ENCODE measurements around the gene APBB2.
"Not testable (repeated sequence)": the region's sequence is repeated elsewhere in the genome, so short reads cannot be mapped to it uniquely, and the experiment has no call there.

The APBB2 gene

DNA sequence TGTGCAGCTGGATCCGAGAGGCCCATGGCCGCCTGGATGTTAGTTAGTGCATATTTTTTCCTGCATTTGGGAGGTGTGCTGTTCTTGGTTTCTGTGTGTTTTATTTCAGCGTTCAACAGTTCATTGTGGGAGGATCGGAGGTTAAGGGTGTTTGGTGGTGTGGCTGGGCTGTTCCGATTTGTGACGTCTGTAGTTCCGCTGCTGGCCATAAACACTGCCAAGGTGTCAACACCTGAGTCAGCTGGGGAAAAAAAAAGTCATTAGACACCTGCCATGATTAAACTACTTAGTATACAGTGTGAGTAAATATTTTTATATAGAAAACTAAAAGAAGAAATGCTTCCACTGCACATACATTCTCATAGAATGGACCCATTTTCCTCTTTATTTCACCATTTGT, 200.2 kb downstream of the APBB2 start:
- DNase-seq (ENCODE audit: low spot score) = no peak

- DNase-seq (ENCODE audit: low spot score) = no peak
Measured at GRCh38 chr4:41013746-41014145, 200.6 kb downstream of the APBB2 start.

DNA sequence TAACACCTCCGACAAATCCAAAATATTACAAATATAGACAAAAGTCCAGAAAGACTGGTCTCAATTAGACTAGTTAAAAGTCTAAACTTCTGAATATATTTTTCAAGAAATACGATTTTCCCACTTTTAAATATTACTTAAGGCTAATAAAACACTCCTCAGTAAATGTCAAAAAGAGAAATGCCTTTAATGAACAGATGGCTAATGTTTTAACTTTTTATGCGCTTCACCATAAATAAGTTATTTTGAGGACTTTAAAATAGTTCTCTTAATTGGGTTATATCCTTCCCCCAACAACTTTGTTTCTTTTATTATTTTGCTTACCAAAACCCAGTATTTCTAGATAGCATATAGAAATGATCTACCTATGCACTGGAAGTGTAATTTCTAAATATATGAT, 201.4 kb downstream of the APBB2 start:
- DNase-seq (ENCODE audit: low spot score) = no peak

GRCh38 chr4:41012293-41012692, 202.0 kb downstream of the APBB2 start:
- DNase-seq (ENCODE audit: low spot score) = no peak

DNA sequence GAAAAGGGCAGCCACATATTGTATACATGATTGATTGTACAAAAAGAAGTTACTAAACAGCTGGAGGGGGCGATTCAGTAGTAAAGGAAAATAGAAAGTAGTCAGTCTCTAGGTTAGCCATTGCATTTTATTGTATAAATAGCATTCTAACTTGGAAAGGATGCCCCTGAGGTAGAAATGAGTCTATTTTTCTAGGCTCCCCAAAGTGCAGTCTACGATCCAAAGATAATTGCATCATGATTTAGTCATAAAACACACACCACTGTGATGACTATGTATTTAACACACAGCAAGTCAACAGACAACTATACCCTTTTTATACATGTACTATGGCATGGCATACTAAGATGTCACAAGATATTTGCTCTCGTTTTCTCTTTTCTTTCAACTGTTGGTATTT, 204.9 kb downstream of the APBB2 start:
- no peak for DNase-seq (ENCODE audit: low spot score)

GRCh38 chr4:41006141-41006540, 208.2 kb downstream of the APBB2 start:
- DNase-seq (ENCODE audit: low spot score) = no peak

DNA sequence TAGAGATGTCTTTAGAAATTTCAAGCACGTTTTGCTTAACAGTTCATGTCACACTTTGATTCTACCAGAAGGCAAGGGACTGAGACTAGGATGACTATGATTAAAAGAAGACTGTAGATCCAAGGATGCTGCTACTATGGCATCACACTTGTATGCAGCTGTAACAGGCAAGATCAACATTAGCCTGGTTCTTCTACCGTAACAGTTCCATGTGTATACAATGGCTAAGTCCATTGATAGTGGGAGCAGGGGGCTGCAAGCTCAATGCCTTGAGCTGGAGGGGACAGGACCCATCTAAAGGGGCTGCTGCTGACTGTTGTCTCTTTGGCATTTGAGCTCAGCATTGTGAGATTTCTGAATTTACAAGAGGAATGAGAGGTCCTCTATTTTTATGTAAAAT, 212.0 kb downstream of the APBB2 start:
- no peak for DNase-seq (ENCODE audit: low spot score)

DNA sequence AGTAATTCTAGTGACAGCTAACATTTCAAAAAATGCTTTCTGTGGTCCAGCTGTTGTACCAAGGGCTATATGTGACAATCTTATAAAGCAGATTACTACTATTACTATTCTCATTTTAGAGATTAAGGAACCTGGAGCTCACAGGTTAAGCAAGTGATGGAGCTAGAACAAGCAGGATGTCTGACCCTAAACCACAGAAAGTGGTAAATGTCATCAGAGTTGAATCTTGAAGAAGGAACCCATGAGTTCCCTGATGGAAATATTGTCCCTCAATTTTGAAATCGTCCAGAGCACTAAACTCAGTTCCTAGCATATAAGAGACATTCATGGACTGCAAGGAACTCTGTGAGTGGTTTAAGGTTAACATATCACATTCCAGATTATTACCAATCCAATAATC, 214.0 kb downstream of the APBB2 start:
- DNase-seq (ENCODE audit: low spot score) = no peak

GRCh38 chr4:40998675-40999358, 215.5 kb downstream of the APBB2 start:
- DNase-seq (ENCODE audit: low spot score) = no peak

DNA sequence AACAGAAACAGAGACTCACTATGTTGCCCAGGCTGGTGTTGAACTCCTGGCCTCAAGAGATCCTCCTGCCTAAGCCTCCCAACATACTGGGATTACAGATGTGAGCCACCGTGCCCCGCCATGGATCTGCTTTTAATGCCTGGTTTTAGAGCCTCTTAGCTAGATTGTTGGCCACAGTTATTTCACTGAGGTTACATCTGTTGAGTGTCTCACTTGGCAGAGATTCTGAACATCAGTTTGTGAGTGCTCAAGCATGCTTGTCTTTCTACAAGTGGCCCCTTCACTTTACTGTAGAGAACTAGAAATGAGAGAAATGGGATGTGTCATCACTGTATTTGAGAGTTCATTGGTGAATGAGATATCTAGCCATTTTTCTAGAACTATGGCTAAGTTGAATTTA, 218.5 kb downstream of the APBB2 start:
- DNase-seq (ENCODE audit: low spot score) = no peak

GRCh38 chr4:40994321-40994720, 220.0 kb downstream of the APBB2 start:
- DNase-seq (ENCODE audit: low spot score) = not testable (repeated sequence)

GRCh38 chr4:40993296-40993693, 221.0 kb downstream of the APBB2 start:
- DNase-seq (ENCODE audit: low spot score) = not testable (repeated sequence)

DNA sequence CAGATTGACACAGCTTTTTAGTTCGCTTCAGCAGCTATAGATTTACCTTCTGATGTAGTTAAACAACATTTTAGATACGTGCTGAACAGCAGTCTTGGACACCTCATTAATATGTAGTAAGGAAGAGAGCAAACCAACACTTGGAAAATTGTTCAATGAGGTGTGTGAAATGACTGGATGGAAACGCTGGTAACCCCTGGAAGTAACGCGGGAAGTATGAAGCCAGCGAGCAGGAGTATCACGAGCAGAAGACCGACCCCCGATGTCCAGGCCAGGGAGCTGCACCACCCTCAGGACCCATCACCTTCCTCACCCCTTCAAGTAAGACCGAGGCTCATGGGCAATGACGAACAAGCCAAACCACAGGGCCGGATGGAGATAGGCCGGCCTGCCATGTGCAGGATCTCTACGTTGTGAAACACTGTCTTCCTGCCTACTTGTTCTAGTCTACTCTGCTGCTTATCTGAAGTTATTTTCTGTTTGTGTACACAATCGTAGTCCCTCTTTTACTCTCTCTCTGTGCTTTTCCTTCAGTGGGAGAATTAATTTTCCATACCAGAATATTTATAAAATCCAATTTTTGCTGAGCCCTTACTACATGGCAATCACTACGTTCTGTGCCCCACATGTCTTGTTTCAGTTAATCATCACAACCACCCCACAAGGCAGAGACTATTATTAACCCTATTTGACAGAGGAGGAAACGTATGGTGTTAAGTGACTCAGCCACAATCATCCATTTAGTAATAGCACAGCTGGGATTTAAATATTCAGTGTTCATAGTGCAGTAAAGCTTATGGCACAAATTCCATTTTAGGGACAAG, 221.7 kb downstream of the APBB2 start:
- peak; percentile 40 for DNase-seq (ENCODE audit: low spot score)

- DNase-seq (ENCODE audit: low spot score) = no peak
Measured at GRCh38 chr4:40991908-40992307, 222.4 kb downstream of the APBB2 start.

GRCh38 chr4:40990899-40991265, 223.5 kb downstream of the APBB2 start:
- DNase-seq (ENCODE audit: low spot score) = no peak

- DNase-seq (ENCODE audit: low spot score) = no peak
Measured at GRCh38 chr4:40990236-40990898, 224.0 kb downstream of the APBB2 start.

DNA sequence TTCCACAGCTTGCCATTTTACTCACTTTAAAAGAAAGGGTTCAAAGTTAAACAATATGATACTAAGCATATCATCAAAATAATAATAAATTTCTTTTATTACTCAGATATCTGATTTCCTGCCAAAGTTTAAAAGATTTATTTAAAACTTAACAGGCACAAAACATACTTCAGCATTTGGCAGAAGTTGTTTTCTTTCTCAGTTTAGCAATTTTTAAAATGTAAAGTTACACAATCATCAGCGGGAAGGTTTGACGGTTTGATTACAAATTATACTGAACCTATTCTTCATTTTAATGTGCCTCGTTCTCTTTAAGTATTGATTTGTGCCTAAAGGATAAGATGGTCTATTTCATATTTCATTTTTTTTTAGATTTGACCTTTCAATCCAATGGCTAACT, 227.2 kb downstream of the APBB2 start:
- DNase-seq (ENCODE audit: low spot score) = no peak

GRCh38 chr4:40986375-40986774, 228.0 kb downstream of the APBB2 start:
- no peak for DNase-seq (ENCODE audit: low spot score)

- DNase-seq (ENCODE audit: low spot score) = no peak
Measured at GRCh38 chr4:40984051-40984450, 230.3 kb downstream of the APBB2 start.

DNA sequence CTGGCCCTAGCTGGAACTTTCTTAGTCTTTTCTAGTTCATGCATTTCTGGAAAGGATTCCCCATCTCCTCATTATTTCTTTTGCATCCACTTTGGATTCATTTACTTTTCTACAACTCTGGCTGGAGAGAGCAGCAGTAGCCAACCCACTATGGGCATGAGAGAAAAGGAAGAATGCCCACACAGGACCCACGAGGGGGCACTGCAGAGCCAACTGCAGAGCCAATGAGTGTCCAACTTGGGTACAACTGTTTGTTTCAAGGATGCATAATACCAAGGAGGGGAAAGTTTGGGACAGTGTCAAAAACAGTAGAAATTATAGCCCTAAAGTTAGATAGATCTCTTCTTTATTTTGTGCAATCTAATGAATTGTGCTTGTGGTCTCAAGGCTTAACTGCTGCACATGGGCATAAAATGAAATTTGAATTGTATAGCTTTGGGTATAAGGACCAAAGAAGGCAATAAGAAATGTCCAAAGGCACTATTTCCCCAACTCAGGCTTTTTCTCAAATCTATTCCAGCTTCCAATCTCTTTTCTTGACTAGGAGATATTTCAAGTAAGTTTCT, 233.9 kb downstream of the APBB2 start:
- peak; percentile 37 for DNase-seq (ENCODE audit: low spot score)

DNA sequence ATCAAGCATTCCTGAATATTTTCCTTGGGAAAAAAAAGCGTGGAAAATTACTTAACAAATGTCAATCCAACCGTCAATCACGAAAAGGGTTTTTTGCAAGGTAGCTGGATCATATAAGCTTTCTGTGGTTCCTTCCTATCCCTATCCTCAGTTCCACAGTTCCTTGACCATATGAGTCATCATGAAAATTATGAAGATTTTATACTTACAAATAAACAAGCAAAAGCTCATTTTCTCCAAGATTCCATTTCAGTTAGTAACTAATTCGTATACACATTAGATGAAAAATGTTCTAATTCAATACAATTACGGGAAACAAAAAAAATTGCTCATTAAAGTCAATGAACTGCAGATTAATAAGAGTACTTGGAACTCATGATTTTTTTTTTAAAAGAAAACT, 235.8 kb downstream of the APBB2 start:
- no peak for DNase-seq (ENCODE audit: low spot score)

GRCh38 chr4:40976343-40976742, 238.0 kb downstream of the APBB2 start:
- DNase-seq (ENCODE audit: low spot score) = peak; percentile 44

DNA sequence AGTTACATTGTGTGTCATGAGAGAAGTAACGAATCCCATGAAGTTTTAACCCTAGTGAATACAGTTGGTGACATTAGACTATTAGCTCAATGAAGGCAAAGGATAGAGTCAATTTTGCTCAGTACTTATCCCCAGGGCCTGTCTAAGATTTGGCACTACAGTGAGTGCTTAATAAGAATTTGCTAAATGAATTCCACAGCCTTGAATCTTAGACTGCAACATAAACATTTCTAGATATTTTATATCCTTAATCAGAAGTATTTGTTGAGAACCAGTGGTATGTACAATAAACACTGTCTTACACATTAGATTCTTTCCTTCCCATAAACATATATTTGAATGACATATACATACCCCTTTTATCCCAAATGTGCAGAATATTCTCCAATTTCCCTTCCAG, 241.6 kb downstream of the APBB2 start:
- DNase-seq (ENCODE audit: low spot score) = no peak
